B cell (primary cell): ENCODE data around the gene LSM14B. TPM values are rescaled to one million over a fixed set of nuclear protein-coding genes. Genes with fewer than 3 reads are reported as not detected.
A peak's percentile ranks its signal among the peaks of the same experiment; 100 is the strongest.

Experiments used
- ATAC-seq: fragments of 200-7000 bp; cut with Tn5 transposase; one replicate; pipeline ENCODE4 v1.10.0; 2021; ENCODE audit warnings: low read depth, mild to moderate bottlenecking, moderate number of reproducible peaks, moderate library complexity
- CTCF ChIA-PET: fragments of 350-600 bp; sonication (Branson Sonifier 250); formaldehyde crosslinking; loops from one replicate; lab custom pipeline; 2021; ENCODE audit warnings: antibody characterized with exemption, inconsistent platforms; lab: Charles Lee
- POLR2A ChIA-PET: fragments of 350-600 bp; sonication (Branson Sonifier 250); formaldehyde crosslinking; loops from one replicate; lab custom pipeline; 2021; ENCODE audit warnings: antibody characterized with exemption; lab: Charles Lee
- DNase-seq: peaks from one replicate; pipeline ENCODE4 v3.0.0; 2013
- H2AFZ ChIP-seq: 2 replicates; pipeline ENCODE4 v1.6.1; 2012; ENCODE audit warnings: mild to moderate bottlenecking, low read depth, low read length; ENCODE audit not compliant: insufficient read depth, poor library complexity, severe bottlenecking
- H3K27ac ChIP-seq, 2 donors: 1 replicate in 1 of 2; 2 replicates in 1 of 2; pipeline ENCODE4 v1.5.1; 2012 to 2013; ENCODE audit warnings: low read length in 2 of 2, mild to moderate bottlenecking in 2 of 2, moderate library complexity in 1 of 2
- H3K27me3 ChIP-seq, 4 experiments: fragments of 200-600 bp in 1 of 4; sonication (generic) in 1 of 4; replicated peaks in 1 of 4; 1 replicate in 2 of 4; 2 replicates in 2 of 4; pipeline versions ENCODE4 v1.6.1 to v1.7.0; 2013 to 2016; ENCODE audit warnings: low read length in 3 of 4, mild to moderate bottlenecking in 2 of 4, mixed read lengths in 1 of 4, moderate library complexity in 1 of 4; ENCODE audit not compliant: insufficient read depth in 4 of 4, control insufficient read depth in 3 of 4; ENCODE audit errors: control extremely low read depth in 1 of 4
- H3K36me3 ChIP-seq, 2 experiments: replicated peaks in 1 of 2; 1 replicate in 1 of 2; 2 replicates in 1 of 2; pipeline versions ENCODE4 v1.6.1 to v1.7.1; 2013; ENCODE audit warnings: low read length in 1 of 2; ENCODE audit not compliant: insufficient read depth in 2 of 2, control insufficient read depth in 1 of 2; ENCODE audit errors: control extremely low read depth in 1 of 2, extremely low read depth in 1 of 2
- H3K4me1 ChIP-seq, 2 donors: fragments of 200-600 bp in 1 of 2; sonication (generic) in 1 of 2; 1 replicate in 1 of 2; 2 replicates in 1 of 2; pipeline versions ENCODE4 v1.5.1 to v1.6.1; 2013 to 2017; ENCODE audit warnings: low read length in 2 of 2; ENCODE audit not compliant: control insufficient read depth in 2 of 2, insufficient read depth in 2 of 2
- H3K4me2 ChIP-seq: replicated peaks from 2 replicates; pipeline ENCODE3; 2012; ENCODE audit warnings: mild to moderate bottlenecking, low read depth, low read length; ENCODE audit not compliant: poor library complexity, severe bottlenecking
- H3K4me3 ChIP-seq, 5 experiments: fragments of 200-600 bp in 1 of 5; sonication (generic) in 1 of 5; 1 replicate in 3 of 5; 2 replicates in 2 of 5; pipeline versions ENCODE4 v1.5.1 to v1.7.0; 2011 to 2016; ENCODE audit warnings: low read length in 4 of 5, mild to moderate bottlenecking in 4 of 5, low read depth in 2 of 5, control low read depth in 1 of 5, moderate library complexity in 1 of 5; ENCODE audit not compliant: insufficient read depth in 1 of 5; ENCODE audit errors: control extremely low read depth in 1 of 5, extremely low read depth in 1 of 5
- H3K79me2 ChIP-seq: fragments of 200-600 bp; sonication (generic); one replicate; pipeline ENCODE4 v1.6.0; 2016; ENCODE audit warnings: low read length; ENCODE audit not compliant: control insufficient read depth, insufficient read depth
- H3K9ac ChIP-seq: fragments of 200-600 bp; sonication (generic); 2 replicates; pipeline ENCODE4 v1.6.1; 2017; ENCODE audit warnings: mild to moderate bottlenecking, low read length, moderate library complexity
- H3K9me3 ChIP-seq, 3 donors: one replicate each; pipeline versions ENCODE4 v1.6.1 to v1.7.1; 2013; ENCODE audit warnings: low read length in 2 of 3; ENCODE audit not compliant: control insufficient read depth in 2 of 3, insufficient read depth in 1 of 3; ENCODE audit errors: control extremely low read depth in 1 of 3
- H4K20me1 ChIP-seq: 2 replicates; pipeline ENCODE4 v1.6.0; 2012; ENCODE audit warnings: mild to moderate bottlenecking, low read length; ENCODE audit not compliant: insufficient read depth, control insufficient read depth, poor library complexity, severe bottlenecking
- H3K27ac Mint-ChIP-seq: one replicate; pipeline ENCODE4 v1.8.0; 2021; ENCODE audit warnings: mixed read lengths
- H3K27me3 Mint-ChIP-seq: one replicate; pipeline ENCODE4 v1.8.0; 2021; ENCODE audit warnings: mixed read lengths
- H3K4me1 Mint-ChIP-seq: one replicate; pipeline ENCODE4 v1.8.0; 2021; ENCODE audit warnings: mixed read lengths
- H3K4me3 Mint-ChIP-seq: one replicate; pipeline ENCODE4 v1.8.0; 2021; ENCODE audit warnings: mixed read lengths
- H3K9me3 Mint-ChIP-seq: one replicate; pipeline ENCODE4 v1.8.0; 2022; ENCODE audit warnings: mixed read lengths; ENCODE audit not compliant: insufficient read depth
- EZH2 ChIP-seq: IDR thresholded peaks from 2 replicates; pipeline ENCODE4 v1.6.1; 2012; ENCODE audit warnings: borderline replicate concordance, low read depth, mild to moderate bottlenecking, moderate library complexity, low read length; ENCODE audit not compliant: insufficient read depth, poor library complexity, severe bottlenecking
- WGBS: methylation state at CpG from one replicate; pipeline ENCODE4 v1.1.5; 2013; ENCODE audit warnings: missing lambda C conversion rate; ENCODE audit not compliant: insufficient coverage; 5-methylcytosine and 5-hydroxymethylcytosine counted together
- intact Hi-C: fragments of 100-400 bp; cut with micrococcal nuclease; formaldehyde crosslinking; loops from one replicate; pipeline ENCODE4 v1.10.0; 2022
- polyA plus RNA-seq: library from polyadenylated mRNA; depleted of rRNA; stranded (reverse); fragments of >200 nt; gene quantifications from 2 replicates; pipeline ENCODE4 v1.2.3, GENCODE V29; 2012
- total RNA-seq, 2 donors: library from RNA; stranded (reverse); fragments of 120-200 nt in 1 of 2; gene quantifications; 1 replicate in 1 of 2; 2 replicates in 1 of 2; pipeline versions ENCODE4 v1.2.3 to v1.2.4, GENCODE V29; 2013 to 2022
- TF ChIP-seq, protein P1 (sequence below): fragments of 200-600 bp; IDR thresholded peaks from one replicate; pipeline ENCODE4 v1.8.0; 2022; ENCODE audit warnings: antibody characterized with exemption, mild to moderate bottlenecking

LSM14B gene
- total and polyA plus RNA-seq, 2 donors (not counting 1 experiment from before 2014, with no cell fraction given): 26.8 to 52.8 TPM

DNA sequence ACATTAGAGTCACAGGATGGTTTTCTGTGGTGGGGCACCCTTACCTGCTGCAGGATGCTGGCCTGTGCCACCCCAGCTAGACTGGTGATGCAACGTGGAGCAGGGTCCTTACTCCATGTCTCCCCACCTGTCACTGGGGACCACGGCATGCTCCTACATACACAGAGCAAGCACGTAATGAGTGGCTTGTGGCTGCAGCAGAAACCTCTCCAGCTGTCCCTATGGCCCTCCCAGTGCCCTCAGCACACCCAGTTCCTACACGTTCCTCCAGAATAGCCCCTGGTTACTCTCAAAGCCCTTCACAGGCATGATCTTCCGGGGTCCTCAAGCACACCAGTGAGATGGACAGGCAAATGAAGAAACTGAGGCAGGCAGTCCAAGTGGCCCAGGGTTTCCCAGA lies 3.2 kb upstream of the LSM14B start:
- no peak for TF ChIP-seq EZH2
- TF ChIP-seq, protein P1, sequence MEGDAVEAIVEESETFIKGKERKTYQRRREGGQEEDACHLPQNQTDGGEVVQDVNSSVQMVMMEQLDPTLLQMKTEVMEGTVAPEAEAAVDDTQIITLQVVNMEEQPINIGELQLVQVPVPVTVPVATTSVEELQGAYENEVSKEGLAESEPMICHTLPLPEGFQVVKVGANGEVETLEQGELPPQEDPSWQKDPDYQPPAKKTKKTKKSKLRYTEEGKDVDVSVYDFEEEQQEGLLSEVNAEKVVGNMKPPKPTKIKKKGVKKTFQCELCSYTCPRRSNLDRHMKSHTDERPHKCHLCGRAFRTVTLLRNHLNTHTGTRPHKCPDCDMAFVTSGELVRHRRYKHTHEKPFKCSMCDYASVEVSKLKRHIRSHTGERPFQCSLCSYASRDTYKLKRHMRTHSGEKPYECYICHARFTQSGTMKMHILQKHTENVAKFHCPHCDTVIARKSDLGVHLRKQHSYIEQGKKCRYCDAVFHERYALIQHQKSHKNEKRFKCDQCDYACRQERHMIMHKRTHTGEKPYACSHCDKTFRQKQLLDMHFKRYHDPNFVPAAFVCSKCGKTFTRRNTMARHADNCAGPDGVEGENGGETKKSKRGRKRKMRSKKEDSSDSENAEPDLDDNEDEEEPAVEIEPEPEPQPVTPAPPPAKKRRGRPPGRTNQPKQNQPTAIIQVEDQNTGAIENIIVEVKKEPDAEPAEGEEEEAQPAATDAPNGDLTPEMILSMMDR: no peak
- Histone ChIP-seq H3K4me3 (no peak overlapping the region), H4K20me1 (peaks cover 12% of the 10 kb centered on the region), H3K27me3 (no peaks in the 10 kb centered on the region), H3K79me2 (peaks cover 14% of the 10 kb centered on the region), H3K36me3 (peaks cover 0 to under 1% of the 10 kb centered on the region in 2 experiments), H3K4me1 (peaks cover 18 to 28% of the 10 kb centered on the region in 2 donors), H3K4me2 (no peak overlapping the region), H3K9ac (no peak overlapping the region), H2AFZ (no peak overlapping the region), H3K27ac (no peak overlapping the region), H3K9me3 (peaks cover 0 to 44% (median 0%) of the 10 kb centered on the region in 3 donors)
- DNase-seq (no peak), ATAC-seq (no peak)
- H3K9me3 Mint-ChIP-seq: no peaks in the 10 kb centered on the region
- 94% methylated on average over 5 of the region's 5 CpGs for WGBS
- peaks cover 13% of the 10 kb centered on the region for H3K4me1 Mint-ChIP-seq
- H3K27ac Mint-ChIP-seq: no peak overlapping the region
- H3K27me3 Mint-ChIP-seq: peaks cover 2% of the 10 kb centered on the region
- H3K4me3 Mint-ChIP-seq: peak overlapping the region; percentile 39
- CTCF ChIA-PET: interaction anchor here (1.2 to 1.3 kb wide), 2 partner anchors 15 to 17 kb away, joined by 3 to 4 read pairs; no protein-coding TSS in a partner anchor
- intact Hi-C loops: no loop called here
- POLR2A ChIA-PET: interaction anchor here (1.2 kb wide), 1 partner anchor 8 kb away, joined by 3 read pairs; no protein-coding TSS in a partner anchor

DNA sequence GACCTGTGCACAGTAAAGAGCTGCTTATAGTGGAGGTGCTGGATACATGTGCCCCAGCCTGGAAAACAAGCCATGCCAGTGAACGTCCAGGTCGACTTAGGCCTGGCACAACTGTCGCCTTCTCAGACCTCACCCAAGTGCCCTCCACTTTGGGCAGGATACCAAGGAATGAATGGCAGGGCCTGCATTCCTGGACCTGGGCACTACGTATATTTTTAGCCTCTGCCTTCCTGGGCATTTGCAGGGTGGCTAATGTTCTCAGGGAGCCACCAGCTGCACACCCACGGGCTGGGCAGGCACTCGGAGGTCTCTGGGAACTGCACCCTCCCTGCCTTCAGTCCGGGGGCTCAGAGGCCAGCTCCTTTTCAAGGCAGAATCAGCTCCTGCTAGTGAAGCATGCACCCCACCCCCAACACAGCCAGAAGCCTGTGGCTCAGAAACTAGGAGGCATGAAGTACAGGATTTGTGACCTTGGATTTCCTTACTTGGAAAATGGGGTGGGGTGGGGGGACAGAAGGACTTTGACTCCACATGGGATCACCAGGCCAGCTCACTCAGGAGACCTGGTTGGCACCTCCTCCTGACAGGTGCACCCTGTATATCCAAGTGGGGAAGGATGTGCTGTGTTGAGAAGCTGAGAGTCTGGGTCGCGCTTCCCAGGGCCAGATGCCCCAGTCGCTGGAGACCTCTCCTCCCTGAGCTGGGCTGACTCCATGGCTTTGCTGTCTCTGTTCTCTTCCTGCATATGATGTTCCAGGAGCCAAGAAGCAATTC lies 2.5 kb upstream of the LSM14B start:
- Histone ChIP-seq H3K36me3 (peaks cover 0 to 3% of the 10 kb centered on the region in 2 experiments), H2AFZ (no peak overlapping the region), H3K27ac (no peak overlapping the region), H3K9me3 (peaks cover 0 to 38% (median 0%) of the 10 kb centered on the region in 3 donors), H3K79me2 (peaks cover 20% of the 10 kb centered on the region), H4K20me1 (peaks cover 19% of the 10 kb centered on the region), H3K4me3 (no peak overlapping the region), H3K9ac (no peak overlapping the region), H3K4me2 (no peak overlapping the region), H3K27me3 (no peaks in the 10 kb centered on the region), H3K4me1 (peaks cover 18 to 29% of the 10 kb centered on the region in 2 donors)
- no peak overlapping the region for H3K4me3 Mint-ChIP-seq
- TF ChIP-seq EZH2: no peak
- TF ChIP-seq, protein P1: no peak
- no peaks in the 10 kb centered on the region for H3K9me3 Mint-ChIP-seq
- DNase-seq (no peak), ATAC-seq (no peak)
- H3K4me1 Mint-ChIP-seq: peaks cover 16% of the 10 kb centered on the region
- H3K27ac Mint-ChIP-seq: no peak overlapping the region
- peaks cover 2% of the 10 kb centered on the region for H3K27me3 Mint-ChIP-seq
- WGBS: 93% methylated on average over 8 of the region's 10 CpGs
- CTCF ChIA-PET: interaction anchor here (1.2 to 2.7 kb wide), 3 partner anchors 14 to 54 kb away, joined by 3 to 6 read pairs (median 4); partner anchors contain the start of gene TAF4
- POLR2A ChIA-PET: interaction anchor here (3.3 kb wide), 1 partner anchor 53 kb away, joined by 21 read pairs; the partner anchor contains the start of gene TAF4
- intact Hi-C loops: loop anchor here (5.0 to 10.0 kb wide), 2 partner anchors 265 to 858 kb away; partner anchors contain the start of gene RPS21
